ENCODE data around the gene TLE5. TPM values are rescaled to one million over a fixed set of nuclear protein-coding genes. Genes with fewer than 3 reads are reported as not detected.

TLE5 gene
- total RNA-seq, 1 donor from 2014 or later = 302 TPM

- no peaks in the 10 kb centered on the region for H3K9me3 Mint-ChIP-seq
- no peak for DNase-seq (ENCODE audit: extremely low spot score, unreplicated experiment)
- peaks cover 39% of the 10 kb centered on the region for H3K4me1 Mint-ChIP-seq (ENCODE audit: unreplicated experiment)
- peak overlapping the region; percentile 78 for H3K27ac Mint-ChIP-seq
- TF ChIP-seq CTCF (conservative IDR thresholded peaks at IDR 0.05) = no peak
- H3K36me3 Mint-ChIP-seq = peaks cover 17% of the 10 kb centered on the region
- peak overlapping the region; percentile 68 for H3K4me3 Mint-ChIP-seq
- no peaks in the 10 kb centered on the region for H3K27me3 Mint-ChIP-seq
Measured at GRCh38 chr19:3056417-3057088, 5.7 kb downstream of the TLE5 start.

GRCh38 chr19:3055741-3056416 lies 6.4 kb downstream of the TLE5 start:
- Mint-ChIP-seq H3K27ac (peak overlapping the region; percentile 96), H3K36me3 (peaks cover 16% of the 10 kb centered on the region), H3K9me3 (no peaks in the 10 kb centered on the region), H3K4me1 (ENCODE audit: unreplicated experiment) (peaks cover 37% of the 10 kb centered on the region), H3K4me3 (peak overlapping the region; percentile 45), H3K27me3 (no peaks in the 10 kb centered on the region)
- TF ChIP-seq CTCF (conservative IDR thresholded peaks at IDR 0.05) = no peak
- no peak for DNase-seq (ENCODE audit: extremely low spot score, unreplicated experiment)

- TF ChIP-seq CTCF (conservative IDR thresholded peaks at IDR 0.05) = no peak
- no peak for DNase-seq (ENCODE audit: extremely low spot score, unreplicated experiment)
- H3K27ac Mint-ChIP-seq = peak overlapping the region; percentile 96
- peak overlapping the region; percentile 81 for H3K4me3 Mint-ChIP-seq
- peaks cover 13% of the 10 kb centered on the region for H3K36me3 Mint-ChIP-seq
- H3K27me3 Mint-ChIP-seq = no peaks in the 10 kb centered on the region
- no peaks in the 10 kb centered on the region for H3K9me3 Mint-ChIP-seq
- H3K4me1 Mint-ChIP-seq (ENCODE audit: unreplicated experiment) = peaks cover 33% of the 10 kb centered on the region
Measured at GRCh38 chr19:3054972-3055740, 7.1 kb downstream of the TLE5 start.

GRCh38 chr19:3054265-3054971 lies 7.9 kb downstream of the TLE5 start:
- H3K4me1 Mint-ChIP-seq (ENCODE audit: unreplicated experiment) = peaks cover 33% of the 10 kb centered on the region
- H3K9me3 Mint-ChIP-seq = no peaks in the 10 kb centered on the region
- no peak for DNase-seq (ENCODE audit: extremely low spot score, unreplicated experiment)
- no peak for TF ChIP-seq CTCF (conservative IDR thresholded peaks at IDR 0.05)
- H3K27me3 Mint-ChIP-seq = no peaks in the 10 kb centered on the region
- peak overlapping the region; percentile 96 for H3K27ac Mint-ChIP-seq
- peaks cover 13% of the 10 kb centered on the region for H3K36me3 Mint-ChIP-seq
- H3K4me3 Mint-ChIP-seq = peak overlapping the region; percentile 81

GRCh38 chr19:3053780-3054179 lies 8.5 kb downstream of the TLE5 start:
- Mint-ChIP-seq H3K27ac (no peak overlapping the region), H3K9me3 (no peaks in the 10 kb centered on the region), H3K27me3 (no peaks in the 10 kb centered on the region), H3K4me3 (no peak overlapping the region), H3K4me1 (ENCODE audit: unreplicated experiment) (peaks cover 36% of the 10 kb centered on the region), H3K36me3 (peaks cover 13% of the 10 kb centered on the region)
- TF ChIP-seq CTCF (conservative IDR thresholded peaks at IDR 0.05) = no peak
- DNase-seq (ENCODE audit: extremely low spot score, unreplicated experiment) = no peak

All from type B pancreatic cell (in vitro differentiated cells).